GM21825 (cell line): Measurements from ENCODE around the gene GREM2.

Experiments
- ATAC-seq: cut with Tn5 transposase; IDR thresholded peaks from one replicate; pipeline ENCODE4 v1.9.1; 2021; ENCODE audit warnings: mild to moderate bottlenecking, moderate library complexity; ENCODE audit not compliant: unreplicated experiment

GREM2 gene

GRCh38 chr1:240462766-240463395, 149.1 kb downstream of the GREM2 start:
- ATAC-seq: no peak

- ATAC-seq: no peak
Measured at GRCh38 chr1:240462277-240462676, 149.7 kb downstream of the GREM2 start.

GRCh38 chr1:240457203-240457602, 154.8 kb downstream of the GREM2 start:
- ATAC-seq: no peak

GRCh38 chr1:240455228-240455821, 156.6 kb downstream of the GREM2 start:
- ATAC-seq: no peak

- no peak for ATAC-seq
Measured at GRCh38 chr1:240445369-240445768, 166.6 kb downstream of the GREM2 start.

- ATAC-seq: no peak
Measured at GRCh38 chr1:240441669-240442068, 170.3 kb downstream of the GREM2 start.
